Astrocyte of the spinal cord (primary cell): ENCODE results near the gene TEKT2.

Source experiments
- DNase-seq: peaks from one replicate; pipeline ENCODE4 v3.0.0; 2011; ENCODE audit warnings: low read depth, low spot score
- H3K4me3 ChIP-seq: 2 replicates; pipeline ENCODE4 v1.5.1; 2011; ENCODE audit warnings: low read depth, mild to moderate bottlenecking, low read length, moderate library complexity
- CTCF ChIP-seq: IDR thresholded peaks from 2 replicates; pipeline ENCODE4 v1.5.1; 2012; ENCODE audit warnings: low read depth, mild to moderate bottlenecking, low read length, inconsistent platforms
- in situ Hi-C: cut with HindIII; loops from 2 replicates; pipeline ENCODE4 v1.10.0; 2017; ENCODE audit warnings: low sequenced_read_pairs

TEKT2 gene, protein sequence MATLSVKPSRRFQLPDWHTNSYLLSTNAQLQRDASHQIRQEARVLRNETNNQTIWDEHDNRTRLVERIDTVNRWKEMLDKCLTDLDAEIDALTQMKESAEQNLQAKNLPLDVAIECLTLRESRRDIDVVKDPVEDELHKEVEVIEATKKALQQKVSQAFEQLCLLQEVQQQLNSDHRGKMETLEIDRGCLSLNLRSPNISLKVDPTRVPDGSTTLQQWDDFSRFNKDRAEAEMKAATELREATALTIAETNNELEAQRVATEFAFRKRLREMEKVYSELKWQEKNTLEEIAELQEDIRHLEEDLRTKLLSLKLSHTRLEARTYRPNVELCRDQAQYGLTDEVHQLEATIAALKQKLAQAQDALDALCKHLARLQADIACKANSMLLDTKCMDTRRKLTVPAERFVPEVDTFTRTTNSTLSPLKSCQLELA

DNA sequence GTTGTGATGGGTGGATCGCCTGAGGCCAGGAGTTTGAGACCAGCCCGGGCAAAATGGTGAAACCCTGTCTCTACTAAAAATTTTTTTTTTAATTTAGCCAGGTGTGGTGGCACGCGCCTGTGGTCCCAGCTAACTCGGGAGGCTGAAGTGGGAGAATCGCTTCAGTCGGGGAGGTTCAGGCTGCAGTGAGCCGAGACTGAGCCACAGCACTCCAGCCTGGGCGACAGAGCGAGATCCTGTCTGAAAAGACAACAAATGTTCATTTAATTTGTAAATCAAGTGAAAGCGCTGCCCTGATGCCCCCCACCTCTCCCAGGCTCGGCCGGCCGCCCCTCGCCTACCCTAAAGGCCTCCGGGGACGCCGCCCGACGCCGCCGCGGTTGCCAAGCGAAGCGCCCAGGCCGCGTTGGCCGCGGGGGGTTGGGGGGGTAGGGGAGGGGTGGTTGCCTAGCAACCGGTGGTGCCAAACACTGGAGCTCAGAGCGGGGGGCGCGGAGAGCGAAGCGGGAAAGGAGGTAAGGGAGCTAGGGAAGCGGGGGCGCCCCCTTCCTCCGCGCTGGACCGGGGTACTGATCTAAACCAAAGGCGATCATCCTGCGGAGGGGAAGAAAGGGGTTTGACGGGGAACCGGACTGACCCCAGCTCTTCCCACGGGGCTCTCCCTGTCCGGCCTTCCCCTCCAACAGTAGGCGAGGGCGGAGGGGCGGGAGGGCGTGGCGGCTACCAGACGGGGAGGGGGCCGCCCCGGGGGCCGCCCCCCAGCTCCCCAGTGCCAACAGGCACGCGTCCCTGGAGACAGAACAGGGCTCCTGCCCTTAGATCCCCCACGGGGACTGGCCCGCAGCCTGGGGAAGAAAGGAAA is at the start of gene TEKT2:
Gene TEKT2, plus strand, starts transcription at position 460 of the 862 bp plus-strand sequence. CDS start 828 bp downstream, outside the sequence.
- no peak for TF ChIP-seq CTCF
- in situ Hi-C loops, result no loop called here
- peak within 1 kb of the TSS; percentile 48 for H3K4me3 ChIP-seq
- DNase-seq, result peak; percentile 19

DNA sequence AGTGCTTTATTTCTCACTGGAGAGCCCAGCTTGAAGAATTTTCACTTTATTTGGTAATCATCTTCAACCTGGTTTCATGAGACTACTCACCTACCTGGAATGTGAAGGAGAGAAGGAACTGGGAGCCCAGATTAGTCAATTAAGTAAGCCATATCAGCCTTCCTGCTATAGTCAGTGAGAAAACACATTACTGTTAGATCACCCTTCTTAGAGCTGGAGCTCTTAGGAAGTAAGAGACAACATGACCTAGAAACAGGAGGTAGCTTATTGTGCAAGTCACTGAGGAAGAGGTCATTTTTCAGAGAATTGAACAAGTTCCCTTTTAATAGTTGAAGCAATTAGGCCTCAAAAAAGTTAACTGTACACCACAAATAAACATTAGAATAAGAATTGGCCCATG is 49.2 kb upstream of the TEKT2 start:
- in situ Hi-C loops, result no loop called here
- no peak overlapping the region for H3K4me3 ChIP-seq
- DNase-seq, result peak; percentile 31
- TF ChIP-seq CTCF, result no peak

DNA sequence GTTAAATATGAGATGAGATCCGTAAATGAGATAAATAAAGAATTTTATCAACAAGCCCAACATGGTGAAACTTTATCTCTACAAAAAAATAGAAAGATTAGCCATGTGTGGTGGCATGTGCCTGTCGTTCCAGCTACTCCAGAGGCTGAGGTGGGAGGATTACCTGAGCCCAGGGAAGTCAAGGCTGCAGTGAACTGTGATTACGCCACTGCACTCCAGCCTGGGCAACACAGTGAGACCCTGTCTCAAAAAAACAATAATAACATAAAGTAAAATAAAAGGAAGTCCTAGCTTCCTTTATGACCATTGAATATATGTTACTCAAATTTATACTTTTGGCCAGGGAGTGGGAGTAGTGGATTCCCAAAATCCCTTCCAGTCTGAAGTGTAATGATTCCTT is 48.7 kb upstream of the TEKT2 start:
- H3K4me3 ChIP-seq, result no peak overlapping the region
- TF ChIP-seq CTCF, result no peak
- in situ Hi-C loops, result no loop called here
- no peak for DNase-seq

- in situ Hi-C loops, result no loop called here
- H3K4me3 ChIP-seq, result no peak overlapping the region
- no peak for TF ChIP-seq CTCF
- DNase-seq, result no peak
Measured at GRCh38 chr1:36040238-36040637, 43.7 kb upstream of the TEKT2 start.

DNA sequence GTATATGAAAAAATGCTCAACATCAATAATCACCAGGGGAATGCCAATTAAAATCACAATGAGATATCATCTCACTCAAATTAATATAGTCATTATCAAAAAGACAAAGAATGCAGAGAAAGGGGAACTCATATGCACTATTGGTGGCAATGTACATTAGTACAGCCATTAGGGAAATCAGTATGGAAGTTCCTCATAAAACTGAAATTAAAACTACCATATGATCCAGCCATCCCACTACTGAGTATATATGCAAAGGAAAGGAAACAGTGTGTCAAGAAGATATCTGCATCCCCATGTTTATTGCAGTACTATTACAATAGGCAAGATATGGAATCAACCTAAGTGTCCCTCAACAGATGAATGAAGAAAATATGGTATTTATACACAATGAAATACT is 32.1 kb upstream of the TEKT2 start:
- in situ Hi-C loops, result no loop called here
- DNase-seq, result no peak
- no peak for TF ChIP-seq CTCF
- no peak overlapping the region for H3K4me3 ChIP-seq

DNA sequence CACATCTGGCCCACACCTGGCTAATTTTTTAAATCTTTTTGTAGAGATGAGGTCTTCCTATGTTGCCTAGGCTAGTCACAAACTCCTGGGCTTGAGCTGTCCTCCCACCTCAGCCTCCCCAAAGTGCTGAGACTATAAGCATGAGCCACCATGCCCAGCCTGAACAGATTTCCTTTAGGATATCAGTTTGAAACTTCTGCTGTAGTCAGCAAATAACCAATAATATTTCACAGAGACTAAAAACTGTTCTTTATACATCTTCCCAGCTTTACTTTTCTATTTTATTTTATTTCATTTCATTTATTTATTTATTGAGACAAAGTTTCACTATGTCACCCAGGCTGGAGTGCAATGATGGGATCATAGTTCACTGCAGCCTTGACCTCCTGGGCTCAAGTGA is 29.9 kb upstream of the TEKT2 start:
- no peak for DNase-seq
- in situ Hi-C loops, result no loop called here
- TF ChIP-seq CTCF, result no peak
- no peak overlapping the region for H3K4me3 ChIP-seq
